ENCODE data around the gene ZHX3.
"Not testable (repeated sequence)": the region's sequence is repeated elsewhere in the genome, so short reads cannot be mapped to it uniquely, and the experiment has no call there.

Gene ZHX3

GRCh38 chr20:41137614-41138474, 179.7 kb downstream of the ZHX3 start:
- peak in 1 of 2 donors; percentile 39 for DNase-seq (ENCODE audit: low read depth in 1 of 2, low spot score in 1 of 2)

GRCh38 chr20:41136680-41137613, 180.6 kb downstream of the ZHX3 start, which contains the start of gene PLCG1:
Gene PLCG1, plus strand, starts transcription at chr20:41137543. Its CDS starts 99 bp downstream, at chr20:41137642.
- peak; percentile 73 to 77 for DNase-seq (ENCODE audit: low read depth in 1 of 2, low spot score in 1 of 2)

GRCh38 chr20:41135888-41136679, 181.4 kb downstream of the ZHX3 start:
- DNase-seq (ENCODE audit: low read depth in 1 of 2, low spot score in 1 of 2) = no peak

- DNase-seq (ENCODE audit: low read depth in 1 of 2, low spot score in 1 of 2) = peak in 1 of 2 donors; percentile 57
These were observed 182.2 kb downstream of the ZHX3 start for GRCh38 chr20:41135187-41135887.

- no peak for DNase-seq (ENCODE audit: low read depth in 1 of 2, low spot score in 1 of 2)
These were observed 183.0 kb downstream of the ZHX3 start for GRCh38 chr20:41134362-41135186.

- DNase-seq (ENCODE audit: low read depth in 1 of 2, low spot score in 1 of 2) = peak in 1 of 2 donors; percentile 46
These were observed 183.7 kb downstream of the ZHX3 start for GRCh38 chr20:41133709-41134361.

- not testable (repeated sequence) for DNase-seq (ENCODE audit: low read depth in 1 of 2, low spot score in 1 of 2)
These were observed 185.1 kb downstream of the ZHX3 start for GRCh38 chr20:41132388-41132775.

- DNase-seq (ENCODE audit: low read depth in 1 of 2, low spot score in 1 of 2) = no peak
These were observed 185.7 kb downstream of the ZHX3 start for GRCh38 chr20:41131594-41132387.
